Neutrophil (primary cell): Measurements from ENCODE around the gene PURB.

Experiments used
- H3K27ac ChIP-seq: fragments of 200-600 bp; sonication (generic); 2 replicates; pipeline ENCODE4 v1.5.1; 2016; ENCODE audit warnings: mild to moderate bottlenecking, moderate library complexity
- H3K27me3 ChIP-seq: fragments of 200-600 bp; sonication (generic); 2 replicates; pipeline ENCODE4 v1.6.0; 2016; ENCODE audit warnings: mild to moderate bottlenecking
- H3K36me3 ChIP-seq: fragments of 200-600 bp; sonication (generic); 2 replicates; pipeline ENCODE4 v1.5.1; 2017
- H3K4me1 ChIP-seq, 2 experiments: fragments of 200-600 bp in 1 of 2; sonication (generic) in 1 of 2; 1 replicate in 1 of 2; 2 replicates in 1 of 2; pipeline versions ENCODE4 v1.5.1 to v1.6.1; 2013 to 2016; ENCODE audit warnings: low read depth in 1 of 2, low read length in 1 of 2, mild to moderate bottlenecking in 1 of 2, moderate library complexity in 1 of 2; ENCODE audit not compliant: control insufficient read depth in 1 of 2, insufficient read depth in 1 of 2
- H3K4me3 ChIP-seq, 2 experiments: fragments of 200-600 bp in 1 of 2; sonication (generic) in 1 of 2; 1 replicate in 1 of 2; 2 replicates in 1 of 2; pipeline ENCODE4 v1.5.1; 2013 to 2016; ENCODE audit warnings: low read depth in 1 of 2, low read length in 1 of 2, mild to moderate bottlenecking in 1 of 2, moderate library complexity in 1 of 2
- H3K9me3 ChIP-seq: fragments of 200-600 bp; sonication (generic); 2 replicates; pipeline ENCODE4 v1.5.1; 2016
- CTCF ChIP-seq: fragments of 200-600 bp; sonication (generic); IDR thresholded peaks from 2 replicates; pipeline ENCODE4 v1.5.1; 2016; ENCODE audit warnings: antibody characterized with exemption

The PURB gene

DNA sequence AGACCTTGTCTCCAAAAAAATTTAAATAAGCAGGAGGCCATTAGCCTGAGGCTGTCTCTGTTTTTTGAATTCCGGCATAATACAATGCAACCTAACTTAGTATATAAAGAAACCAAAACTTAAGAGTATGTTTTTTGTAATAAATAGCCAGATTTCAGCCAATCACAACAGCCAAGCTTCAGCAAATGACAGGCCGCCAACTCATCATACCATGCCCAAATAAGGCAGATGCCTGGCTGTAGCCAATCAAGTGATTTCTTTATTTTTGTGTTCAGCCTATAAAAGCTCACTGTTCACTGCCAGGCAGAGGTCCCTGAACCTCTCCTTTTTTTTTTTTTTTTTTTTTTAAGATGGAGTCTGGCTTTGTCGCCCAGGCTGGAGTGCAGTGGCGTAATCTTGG, 12.7 kb upstream of the PURB start:
- H3K36me3 ChIP-seq = no peaks in the 10 kb centered on the region
- no peak for TF ChIP-seq CTCF
- no peak overlapping the region for H3K27ac ChIP-seq
- no peaks in the 10 kb centered on the region for H3K4me1 ChIP-seq
- H3K4me3 ChIP-seq = no peak overlapping the region
- H3K27me3 ChIP-seq = no peaks in the 10 kb centered on the region
- no peaks in the 10 kb centered on the region for H3K9me3 ChIP-seq

DNA sequence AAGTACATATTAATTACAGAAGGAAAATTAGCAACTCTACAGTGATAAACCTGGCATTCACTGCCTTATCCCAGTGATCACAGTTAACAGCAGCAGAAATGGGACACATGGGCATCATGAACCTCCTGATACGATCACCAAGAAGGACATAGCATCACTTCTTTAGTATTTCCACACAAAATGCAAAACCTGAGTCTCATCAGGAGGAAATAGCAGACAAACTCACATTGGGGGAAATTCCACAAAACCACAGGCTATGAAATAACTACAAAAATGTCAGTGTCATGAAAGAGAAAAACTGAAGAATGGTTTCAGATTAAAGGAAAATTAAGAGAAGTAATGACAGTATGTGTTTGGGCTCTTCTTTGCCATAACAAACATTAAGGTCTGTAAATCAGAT, 12.0 kb upstream of the PURB start:
- Histone ChIP-seq H3K27ac (no peak overlapping the region), H3K4me3 (no peak overlapping the region), H3K9me3 (no peaks in the 10 kb centered on the region), H3K4me1 (no peaks in the 10 kb centered on the region), H3K27me3 (no peaks in the 10 kb centered on the region), H3K36me3 (no peaks in the 10 kb centered on the region)
- no peak for TF ChIP-seq CTCF

GRCh38 chr7:44894888-44895580, 9.7 kb upstream of the PURB start:
- Histone ChIP-seq H3K27ac (no peak overlapping the region), H3K36me3 (no peaks in the 10 kb centered on the region), H3K4me1 (no peaks in the 10 kb centered on the region), H3K27me3 (no peaks in the 10 kb centered on the region), H3K9me3 (no peaks in the 10 kb centered on the region), H3K4me3 (no peak overlapping the region)
- TF ChIP-seq CTCF = no peak

GRCh38 chr7:44893710-44894234, 8.4 kb upstream of the PURB start:
- H3K4me1 ChIP-seq = no peaks in the 10 kb centered on the region
- H3K27ac ChIP-seq = no peak overlapping the region
- no peaks in the 10 kb centered on the region for H3K9me3 ChIP-seq
- TF ChIP-seq CTCF = no peak
- H3K4me3 ChIP-seq = no peak overlapping the region
- H3K36me3 ChIP-seq = no peaks in the 10 kb centered on the region
- H3K27me3 ChIP-seq = no peaks in the 10 kb centered on the region

GRCh38 chr7:44891791-44892190, 6.5 kb upstream of the PURB start:
- no peaks in the 10 kb centered on the region for H3K27me3 ChIP-seq
- TF ChIP-seq CTCF = no peak
- no peaks in the 10 kb centered on the region for H3K4me1 ChIP-seq
- no peak overlapping the region for H3K27ac ChIP-seq
- H3K36me3 ChIP-seq = no peaks in the 10 kb centered on the region
- H3K9me3 ChIP-seq = no peaks in the 10 kb centered on the region
- H3K4me3 ChIP-seq = no peak overlapping the region
